WTC11 (cell line): Measurements from ENCODE around the gene EIF3K. TPM values are rescaled to one million over a fixed set of nuclear protein-coding genes. Genes with fewer than 3 reads are reported as not detected.

ENCODE experiments used
- ATAC-seq: fragments of 200-7000 bp; cut with Tn5 transposase; 2 replicates; pipeline ENCODE4 v1.10.0; 2021; ENCODE audit warnings: mild to moderate bottlenecking, moderate library complexity
- CTCF ChIA-PET: fragments of 300-600 bp; sonication (Branson Sonifier 250); formaldehyde crosslinking; loops from one replicate; lab custom pipeline; 2021; ENCODE audit warnings: antibody characterized with exemption; lab: Charles Lee
- POLR2A ChIA-PET: fragments of 350-600 bp; sonication (Branson Sonifier 250); formaldehyde crosslinking; loops from one replicate; lab custom pipeline; 2021; ENCODE audit warnings: antibody characterized with exemption; lab: Charles Lee
- DNase-seq: peaks from one replicate; pipeline ENCODE4 v3.0.0; 2021; ENCODE audit warnings: low spot score
- H3K27ac Mint-ChIP-seq: 2 replicates; pipeline ENCODE4 v1.8.0; 2021; ENCODE audit warnings: mixed read lengths
- H3K27me3 Mint-ChIP-seq: 2 replicates; pipeline ENCODE4 v1.8.0; 2021; ENCODE audit warnings: low read depth, mild to moderate bottlenecking, moderate library complexity, mixed read lengths
- H3K36me3 Mint-ChIP-seq: 2 replicates; pipeline ENCODE4 v1.8.0; 2021; ENCODE audit warnings: mixed read lengths
- H3K4me1 Mint-ChIP-seq: 2 replicates; pipeline ENCODE4 v1.8.0; 2022; ENCODE audit warnings: mixed read lengths
- H3K4me3 Mint-ChIP-seq: 2 replicates; pipeline ENCODE4 v1.8.0; 2021; ENCODE audit warnings: mild to moderate bottlenecking, moderate library complexity, mixed read lengths
- H3K9me3 Mint-ChIP-seq: 2 replicates; pipeline ENCODE4 v1.8.0; 2021; ENCODE audit warnings: mixed read lengths
- ELF4 ChIP-seq: sonication (generic); formaldehyde crosslinking; IDR thresholded peaks from 2 replicates; pipeline ENCODE4 v1.8.1; 2022; ENCODE audit warnings: low read depth, mild to moderate bottlenecking, moderate library complexity, missing genetic modification reagents
- ETV6 ChIP-seq: sonication (generic); formaldehyde crosslinking; IDR thresholded peaks from 2 replicates; pipeline ENCODE4 v1.8.1; 2022; ENCODE audit warnings: mild to moderate bottlenecking, missing genetic modification reagents
- HMGA2 ChIP-seq: fragments of 250-450 bp; sonication (Bioruptor Pico); IDR thresholded peaks from 2 replicates; pipeline ENCODE4 v1.4.0; 2021; ENCODE audit warnings: mild to moderate bottlenecking, moderate library complexity
- KAT7 ChIP-seq: sonication (generic); formaldehyde crosslinking; IDR thresholded peaks from 2 replicates; pipeline ENCODE4 v1.8.1; 2023; ENCODE audit warnings: missing genetic modification reagents, mild to moderate bottlenecking, borderline replicate concordance
- NR2C2 ChIP-seq: sonication (generic); formaldehyde crosslinking; IDR thresholded peaks from 2 replicates; pipeline ENCODE4 v1.8.0; 2022; ENCODE audit warnings: mild to moderate bottlenecking, missing genetic modification reagents
- RELA ChIP-seq: sonication (generic); formaldehyde crosslinking; IDR thresholded peaks from 2 replicates; pipeline ENCODE4 v1.8.1; 2022; ENCODE audit warnings: missing genetic modification reagents, mild to moderate bottlenecking, borderline replicate concordance
- SOX15 ChIP-seq: fragments of 250-450 bp; sonication (Bioruptor Pico); IDR thresholded peaks from 2 replicates; pipeline ENCODE4 v1.9.0; 2021; ENCODE audit warnings: mild to moderate bottlenecking
- ZBTB21 ChIP-seq: sonication (generic); formaldehyde crosslinking; IDR thresholded peaks from 2 replicates; pipeline ENCODE4 v1.8.1; 2023; ENCODE audit warnings: mild to moderate bottlenecking, missing genetic modification reagents, borderline replicate concordance
- ZNF232 ChIP-seq: sonication (generic); formaldehyde crosslinking; IDR thresholded peaks from 2 replicates; pipeline ENCODE4 v1.8.0; 2022; ENCODE audit warnings: mild to moderate bottlenecking, missing genetic modification reagents
- ZNF396 ChIP-seq: fragments of 250-450 bp; sonication (Bioruptor Pico); IDR thresholded peaks from 2 replicates; pipeline ENCODE4 v1.8.0; 2021; ENCODE audit warnings: mild to moderate bottlenecking, moderate library complexity, borderline replicate concordance
- ZNF423 ChIP-seq: fragments of 250-450 bp; sonication (Bioruptor Pico); IDR thresholded peaks from 2 replicates; pipeline ENCODE4 v2.1.2; 2022; ENCODE audit warnings: mild to moderate bottlenecking, moderate library complexity
- total RNA-seq: library from RNA; stranded (reverse); gene quantifications from 3 replicates; pipeline ENCODE4 v1.2.3, GENCODE V29; 2021
- TF ChIP-seq, protein P1 (sequence below): sonication (generic); formaldehyde crosslinking; IDR thresholded peaks from 2 replicates; pipeline ENCODE4 v1.8.0; 2022; ENCODE audit warnings: missing genetic modification reagents
- TF ChIP-seq, protein P2 (sequence below): fragments of 250-450 bp; sonication (Bioruptor Pico); IDR thresholded peaks from 2 replicates; pipeline ENCODE4 v1.9.0; 2021; ENCODE audit warnings: mild to moderate bottlenecking
- TF ChIP-seq, protein P3 (sequence below): sonication (generic); formaldehyde crosslinking; IDR thresholded peaks from 2 replicates; pipeline ENCODE4 v1.8.1; 2023; ENCODE audit warnings: mild to moderate bottlenecking, missing genetic modification reagents, moderate library complexity
- TF ChIP-seq, protein P4 (sequence below): fragments of 250-450 bp; sonication (Bioruptor Pico); IDR thresholded peaks from 2 replicates; pipeline ENCODE4 v1.9.0; 2021; ENCODE audit warnings: mild to moderate bottlenecking, borderline replicate concordance
- TF ChIP-seq, protein P5 (sequence below): sonication (generic); formaldehyde crosslinking; IDR thresholded peaks from 2 replicates; pipeline ENCODE4 v1.8.1; 2023; ENCODE audit warnings: mild to moderate bottlenecking, missing genetic modification reagents, borderline replicate concordance
- TF ChIP-seq, protein P6 (sequence below): sonication (generic); formaldehyde crosslinking; IDR thresholded peaks from 2 replicates; pipeline ENCODE4 v1.8.1; 2022; ENCODE audit warnings: missing genetic modification reagents, borderline replicate concordance

Gene EIF3K
- total RNA-seq, 1 experiment from 2014 or later = 416 TPM

DNA sequence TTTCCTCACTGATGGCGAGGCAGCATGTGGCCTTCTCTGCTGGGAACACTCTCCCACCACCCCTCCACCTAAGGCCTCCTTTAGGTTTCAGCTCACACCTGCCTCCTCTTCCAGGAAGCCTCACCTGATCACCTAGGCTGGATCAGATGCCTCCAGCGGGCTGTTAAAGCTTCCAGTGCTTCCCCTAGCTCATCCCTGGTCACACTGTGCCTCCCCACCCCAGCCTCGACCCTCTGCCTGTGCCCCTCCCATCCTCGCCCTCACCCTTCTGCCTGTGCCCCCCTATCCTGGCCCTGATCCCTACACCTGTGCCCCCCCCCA lies 35.0 kb upstream of the EIF3K start:
- CTCF ChIA-PET = no interaction called here
- no peak for TF ChIP-seq KAT7
- no peak for TF ChIP-seq ZNF232 (CRISPR knock-in tag)
- H3K9me3 Mint-ChIP-seq = no peaks in the 10 kb centered on the region
- no peaks in the 10 kb centered on the region for H3K27me3 Mint-ChIP-seq
- POLR2A ChIA-PET = no interaction called here
- H3K27ac Mint-ChIP-seq = no peak overlapping the region; the same call in 1 of the 2 replicates
- H3K36me3 Mint-ChIP-seq = peaks cover 18% of the 10 kb centered on the region
- H3K4me1 Mint-ChIP-seq = no peaks in the 10 kb centered on the region
- no peak for DNase-seq
- no peak overlapping the region for H3K4me3 Mint-ChIP-seq
- no peak for ATAC-seq

DNA sequence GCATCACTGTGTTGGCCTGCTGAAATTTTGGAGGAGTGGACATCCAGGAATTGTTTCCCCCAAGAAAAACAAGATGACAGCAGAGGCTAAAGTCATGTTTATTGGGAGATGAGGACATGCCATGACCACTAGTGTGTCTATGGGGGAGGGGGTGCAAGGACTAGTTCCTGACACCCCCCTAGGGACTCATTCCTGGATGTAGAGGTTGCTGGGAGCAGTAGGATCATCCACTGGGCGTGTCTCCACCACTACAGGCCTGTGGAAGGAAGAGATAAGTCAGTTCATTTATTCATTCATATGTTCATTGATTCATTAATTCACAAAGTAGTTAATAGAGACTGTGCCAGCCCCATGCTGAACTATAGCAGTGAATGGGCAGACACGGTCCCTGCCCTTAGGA lies 31.4 kb upstream of the EIF3K start:
- TF ChIP-seq, protein P1, sequence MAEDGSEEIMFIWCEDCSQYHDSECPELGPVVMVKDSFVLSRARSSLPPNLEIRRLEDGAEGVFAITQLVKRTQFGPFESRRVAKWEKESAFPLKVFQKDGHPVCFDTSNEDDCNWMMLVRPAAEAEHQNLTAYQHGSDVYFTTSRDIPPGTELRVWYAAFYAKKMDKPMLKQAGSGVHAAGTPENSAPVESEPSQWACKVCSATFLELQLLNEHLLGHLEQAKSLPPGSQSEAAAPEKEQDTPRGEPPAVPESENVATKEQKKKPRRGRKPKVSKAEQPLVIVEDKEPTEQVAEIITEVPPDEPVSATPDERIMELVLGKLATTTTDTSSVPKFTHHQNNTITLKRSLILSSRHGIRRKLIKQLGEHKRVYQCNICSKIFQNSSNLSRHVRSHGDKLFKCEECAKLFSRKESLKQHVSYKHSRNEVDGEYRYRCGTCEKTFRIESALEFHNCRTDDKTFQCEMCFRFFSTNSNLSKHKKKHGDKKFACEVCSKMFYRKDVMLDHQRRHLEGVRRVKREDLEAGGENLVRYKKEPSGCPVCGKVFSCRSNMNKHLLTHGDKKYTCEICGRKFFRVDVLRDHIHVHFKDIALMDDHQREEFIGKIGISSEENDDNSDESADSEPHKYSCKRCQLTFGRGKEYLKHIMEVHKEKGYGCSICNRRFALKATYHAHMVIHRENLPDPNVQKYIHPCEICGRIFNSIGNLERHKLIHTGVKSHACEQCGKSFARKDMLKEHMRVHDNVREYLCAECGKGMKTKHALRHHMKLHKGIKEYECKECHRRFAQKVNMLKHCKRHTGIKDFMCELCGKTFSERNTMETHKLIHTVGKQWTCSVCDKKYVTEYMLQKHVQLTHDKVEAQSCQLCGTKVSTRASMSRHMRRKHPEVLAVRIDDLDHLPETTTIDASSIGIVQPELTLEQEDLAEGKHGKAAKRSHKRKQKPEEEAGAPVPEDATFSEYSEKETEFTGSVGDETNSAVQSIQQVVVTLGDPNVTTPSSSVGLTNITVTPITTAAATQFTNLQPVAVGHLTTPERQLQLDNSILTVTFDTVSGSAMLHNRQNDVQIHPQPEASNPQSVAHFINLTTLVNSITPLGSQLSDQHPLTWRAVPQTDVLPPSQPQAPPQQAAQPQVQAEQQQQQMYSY = no peak
- no peak for TF ChIP-seq ETV6 (CRISPR knock-in tag)
- TF ChIP-seq, protein P2, sequence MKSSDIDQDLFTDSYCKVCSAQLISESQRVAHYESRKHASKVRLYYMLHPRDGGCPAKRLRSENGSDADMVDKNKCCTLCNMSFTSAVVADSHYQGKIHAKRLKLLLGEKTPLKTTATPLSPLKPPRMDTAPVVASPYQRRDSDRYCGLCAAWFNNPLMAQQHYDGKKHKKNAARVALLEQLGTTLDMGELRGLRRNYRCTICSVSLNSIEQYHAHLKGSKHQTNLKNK (CRISPR knock-in tag) = no peak
- no peak for TF ChIP-seq ZNF423 (CRISPR knock-in tag)
- TF ChIP-seq, protein P3, sequence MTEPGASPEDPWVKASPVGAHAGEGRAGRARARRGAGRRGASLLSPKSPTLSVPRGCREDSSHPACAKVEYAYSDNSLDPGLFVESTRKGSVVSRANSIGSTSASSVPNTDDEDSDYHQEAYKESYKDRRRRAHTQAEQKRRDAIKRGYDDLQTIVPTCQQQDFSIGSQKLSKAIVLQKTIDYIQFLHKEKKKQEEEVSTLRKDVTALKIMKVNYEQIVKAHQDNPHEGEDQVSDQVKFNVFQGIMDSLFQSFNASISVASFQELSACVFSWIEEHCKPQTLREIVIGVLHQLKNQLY (CRISPR knock-in tag) = no peak
- TF ChIP-seq ELF4 (CRISPR knock-in tag) = no peak
- TF ChIP-seq HMGA2 (CRISPR knock-in tag) = no peak
- ChIA-PET POLR2A (no interaction called here), CTCF (interaction anchor here (1.5 to 2.3 kb wide), 2 partner anchors 9 to 47 kb away, joined by 8 to 14 read pairs; no protein-coding TSS in a partner anchor)
- Mint-ChIP-seq H3K4me1 (no peaks in the 10 kb centered on the region), H3K4me3 (no peak overlapping the region), H3K9me3 (no peaks in the 10 kb centered on the region), H3K27me3 (no peaks in the 10 kb centered on the region), H3K27ac (peak overlapping the region; percentile 54), H3K36me3 (peaks cover 19% of the 10 kb centered on the region)
- no peak for ATAC-seq
- no peak for DNase-seq

DNA sequence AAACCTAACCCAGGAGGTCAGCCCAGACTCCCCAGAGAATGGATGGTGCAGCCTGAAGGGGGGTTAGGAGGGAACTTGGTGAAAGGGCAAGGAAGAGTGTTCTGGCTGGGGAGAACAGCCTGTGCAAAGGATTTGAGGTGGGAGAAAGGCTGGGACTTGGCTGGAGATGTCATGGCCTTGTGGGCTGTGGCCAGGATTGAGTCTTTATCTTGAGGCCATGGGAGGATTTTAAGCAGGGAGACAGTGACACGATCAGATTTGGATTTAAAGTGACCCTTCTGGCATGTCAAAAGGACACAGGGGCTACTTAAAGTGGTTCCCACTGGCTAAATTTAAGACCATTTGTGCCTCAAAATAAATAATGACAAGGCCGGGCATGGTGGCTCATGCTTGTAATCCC lies 30.9 kb upstream of the EIF3K start:
- Mint-ChIP-seq H3K36me3 (peaks cover 16% of the 10 kb centered on the region), H3K4me3 (no peak overlapping the region), H3K4me1 (no peaks in the 10 kb centered on the region), H3K27ac (peak overlapping the region; percentile 54), H3K27me3 (no peaks in the 10 kb centered on the region), H3K9me3 (no peaks in the 10 kb centered on the region)
- POLR2A ChIA-PET = no interaction called here
- CTCF ChIA-PET = interaction anchor here (2.3 kb wide), 1 partner anchor 47 kb away, joined by 8 read pairs; no protein-coding TSS in a partner anchor
- ATAC-seq = no peak
- DNase-seq = no peak
- TF ChIP-seq, protein P4, sequence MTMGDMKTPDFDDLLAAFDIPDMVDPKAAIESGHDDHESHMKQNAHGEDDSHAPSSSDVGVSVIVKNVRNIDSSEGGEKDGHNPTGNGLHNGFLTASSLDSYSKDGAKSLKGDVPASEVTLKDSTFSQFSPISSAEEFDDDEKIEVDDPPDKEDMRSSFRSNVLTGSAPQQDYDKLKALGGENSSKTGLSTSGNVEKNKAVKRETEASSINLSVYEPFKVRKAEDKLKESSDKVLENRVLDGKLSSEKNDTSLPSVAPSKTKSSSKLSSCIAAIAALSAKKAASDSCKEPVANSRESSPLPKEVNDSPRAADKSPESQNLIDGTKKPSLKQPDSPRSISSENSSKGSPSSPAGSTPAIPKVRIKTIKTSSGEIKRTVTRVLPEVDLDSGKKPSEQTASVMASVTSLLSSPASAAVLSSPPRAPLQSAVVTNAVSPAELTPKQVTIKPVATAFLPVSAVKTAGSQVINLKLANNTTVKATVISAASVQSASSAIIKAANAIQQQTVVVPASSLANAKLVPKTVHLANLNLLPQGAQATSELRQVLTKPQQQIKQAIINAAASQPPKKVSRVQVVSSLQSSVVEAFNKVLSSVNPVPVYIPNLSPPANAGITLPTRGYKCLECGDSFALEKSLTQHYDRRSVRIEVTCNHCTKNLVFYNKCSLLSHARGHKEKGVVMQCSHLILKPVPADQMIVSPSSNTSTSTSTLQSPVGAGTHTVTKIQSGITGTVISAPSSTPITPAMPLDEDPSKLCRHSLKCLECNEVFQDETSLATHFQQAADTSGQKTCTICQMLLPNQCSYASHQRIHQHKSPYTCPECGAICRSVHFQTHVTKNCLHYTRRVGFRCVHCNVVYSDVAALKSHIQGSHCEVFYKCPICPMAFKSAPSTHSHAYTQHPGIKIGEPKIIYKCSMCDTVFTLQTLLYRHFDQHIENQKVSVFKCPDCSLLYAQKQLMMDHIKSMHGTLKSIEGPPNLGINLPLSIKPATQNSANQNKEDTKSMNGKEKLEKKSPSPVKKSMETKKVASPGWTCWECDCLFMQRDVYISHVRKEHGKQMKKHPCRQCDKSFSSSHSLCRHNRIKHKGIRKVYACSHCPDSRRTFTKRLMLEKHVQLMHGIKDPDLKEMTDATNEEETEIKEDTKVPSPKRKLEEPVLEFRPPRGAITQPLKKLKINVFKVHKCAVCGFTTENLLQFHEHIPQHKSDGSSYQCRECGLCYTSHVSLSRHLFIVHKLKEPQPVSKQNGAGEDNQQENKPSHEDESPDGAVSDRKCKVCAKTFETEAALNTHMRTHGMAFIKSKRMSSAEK = no peak
- TF ChIP-seq ZBTB21 (CRISPR knock-in tag) (no peak), ZNF396 (CRISPR knock-in tag) (no peak), NR2C2 (CRISPR knock-in tag) (no peak), SOX15 (CRISPR knock-in tag) (no peak), RELA (no peak)
- TF ChIP-seq, protein P5, sequence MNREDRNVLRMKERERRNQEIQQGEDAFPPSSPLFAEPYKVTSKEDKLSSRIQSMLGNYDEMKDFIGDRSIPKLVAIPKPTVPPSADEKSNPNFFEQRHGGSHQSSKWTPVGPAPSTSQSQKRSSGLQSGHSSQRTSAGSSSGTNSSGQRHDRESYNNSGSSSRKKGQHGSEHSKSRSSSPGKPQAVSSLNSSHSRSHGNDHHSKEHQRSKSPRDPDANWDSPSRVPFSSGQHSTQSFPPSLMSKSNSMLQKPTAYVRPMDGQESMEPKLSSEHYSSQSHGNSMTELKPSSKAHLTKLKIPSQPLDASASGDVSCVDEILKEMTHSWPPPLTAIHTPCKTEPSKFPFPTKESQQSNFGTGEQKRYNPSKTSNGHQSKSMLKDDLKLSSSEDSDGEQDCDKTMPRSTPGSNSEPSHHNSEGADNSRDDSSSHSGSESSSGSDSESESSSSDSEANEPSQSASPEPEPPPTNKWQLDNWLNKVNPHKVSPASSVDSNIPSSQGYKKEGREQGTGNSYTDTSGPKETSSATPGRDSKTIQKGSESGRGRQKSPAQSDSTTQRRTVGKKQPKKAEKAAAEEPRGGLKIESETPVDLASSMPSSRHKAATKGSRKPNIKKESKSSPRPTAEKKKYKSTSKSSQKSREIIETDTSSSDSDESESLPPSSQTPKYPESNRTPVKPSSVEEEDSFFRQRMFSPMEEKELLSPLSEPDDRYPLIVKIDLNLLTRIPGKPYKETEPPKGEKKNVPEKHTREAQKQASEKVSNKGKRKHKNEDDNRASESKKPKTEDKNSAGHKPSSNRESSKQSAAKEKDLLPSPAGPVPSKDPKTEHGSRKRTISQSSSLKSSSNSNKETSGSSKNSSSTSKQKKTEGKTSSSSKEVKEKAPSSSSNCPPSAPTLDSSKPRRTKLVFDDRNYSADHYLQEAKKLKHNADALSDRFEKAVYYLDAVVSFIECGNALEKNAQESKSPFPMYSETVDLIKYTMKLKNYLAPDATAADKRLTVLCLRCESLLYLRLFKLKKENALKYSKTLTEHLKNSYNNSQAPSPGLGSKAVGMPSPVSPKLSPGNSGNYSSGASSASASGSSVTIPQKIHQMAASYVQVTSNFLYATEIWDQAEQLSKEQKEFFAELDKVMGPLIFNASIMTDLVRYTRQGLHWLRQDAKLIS = no peak
- TF ChIP-seq, protein P6, sequence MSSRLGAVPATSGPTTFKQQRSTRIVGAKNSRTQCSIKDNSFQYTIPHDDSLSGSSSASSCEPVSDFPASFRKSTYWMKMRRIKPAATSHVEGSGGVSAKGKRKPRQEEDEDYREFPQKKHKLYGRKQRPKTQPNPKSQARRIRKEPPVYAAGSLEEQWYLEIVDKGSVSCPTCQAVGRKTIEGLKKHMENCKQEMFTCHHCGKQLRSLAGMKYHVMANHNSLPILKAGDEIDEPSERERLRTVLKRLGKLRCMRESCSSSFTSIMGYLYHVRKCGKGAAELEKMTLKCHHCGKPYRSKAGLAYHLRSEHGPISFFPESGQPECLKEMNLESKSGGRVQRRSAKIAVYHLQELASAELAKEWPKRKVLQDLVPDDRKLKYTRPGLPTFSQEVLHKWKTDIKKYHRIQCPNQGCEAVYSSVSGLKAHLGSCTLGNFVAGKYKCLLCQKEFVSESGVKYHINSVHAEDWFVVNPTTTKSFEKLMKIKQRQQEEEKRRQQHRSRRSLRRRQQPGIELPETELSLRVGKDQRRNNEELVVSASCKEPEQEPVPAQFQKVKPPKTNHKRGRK (CRISPR knock-in tag) = no peak
